Gastroesophageal sphincter (tissue), 4 donors: ENCODE data around the gene SLC7A6. TPM values are rescaled to one million over a fixed set of nuclear protein-coding genes. Genes with fewer than 3 reads are reported as not detected.

Source experiments
- ATAC-seq: fragments of 150-250 bp; one replicate; pipeline ENCODE4 v1.9.1; 2016; ENCODE audit warnings: mild to moderate bottlenecking, moderate library complexity
- H3K27ac ChIP-seq, 4 donors: fragments of 200-600 bp; sonication (generic) in 3 of 4; 1 replicate in 3 of 4; 2 replicates in 1 of 4; pipeline ENCODE4 v1.5.1; 2016 to 2019
- H3K27me3 ChIP-seq: fragments of 200-600 bp; sonication (generic); one replicate; pipeline ENCODE4 v1.5.1; 2019
- H3K36me3 ChIP-seq, 2 donors: fragments of 200-600 bp; sonication (generic); one replicate each; pipeline ENCODE4 v1.5.1; 2019; ENCODE audit warnings: control low read depth in 1 of 2
- H3K4me1 ChIP-seq, 3 donors: fragments of 200-600 bp; sonication (generic); 1 replicate in 2 of 3; 2 replicates in 1 of 3; pipeline ENCODE4 v1.5.1; 2016 to 2019; ENCODE audit warnings: control low read depth in 2 of 3
- H3K4me3 ChIP-seq, 2 donors: fragments of 200-600 bp; sonication (generic); one replicate each; pipeline ENCODE4 v1.5.1; 2019; ENCODE audit warnings: mild to moderate bottlenecking in 1 of 2, moderate library complexity in 1 of 2
- H3K9me3 ChIP-seq, 3 donors: fragments of 200-600 bp; sonication (generic); one replicate each; pipeline ENCODE4 v1.5.1; 2017 to 2019; ENCODE audit warnings: control low read depth in 2 of 3
- CTCF ChIP-seq, 4 experiments: fragments of 200-600 bp in 2 of 4; fragments of 450-650 bp in 2 of 4; sonication (generic) in 1 of 4; IDR thresholded peaks; one replicate each; pipeline ENCODE4 v1.5.1; 2017 to 2019; ENCODE audit warnings: antibody characterized with exemption in 4 of 4, mild to moderate bottlenecking in 2 of 4, moderate library complexity in 2 of 4
- EP300 ChIP-seq: sonication (generic); formaldehyde crosslinking; IDR thresholded peaks from one replicate; pipeline ENCODE4 v1.6.1; 2017; ENCODE audit warnings: antibody characterized with exemption, mild to moderate bottlenecking
- POLR2A ChIP-seq, 2 donors: fragments of 450-650 bp; IDR thresholded peaks; one replicate each; pipeline ENCODE4 v1.6.1; 2017; ENCODE audit warnings: antibody characterized with exemption in 2 of 2, mild to moderate bottlenecking in 2 of 2, moderate library complexity in 1 of 2
- POLR2AphosphoS5 ChIP-seq: sonication (generic); formaldehyde crosslinking; IDR thresholded peaks from one replicate; pipeline ENCODE4 v1.6.1; 2017; ENCODE audit warnings: antibody characterized with exemption
- WGBS, 2 donors: methylation state at CpG; one replicate each; pipeline ENCODE4 v1.1.5; 2018; ENCODE audit warnings: low coverage in 1 of 2; 5-methylcytosine and 5-hydroxymethylcytosine counted together
- total RNA-seq, 4 donors: library from RNA; depleted of rRNA; stranded (reverse); fragments of >200 nt; gene quantifications; one replicate each; pipeline ENCODE4 v1.1.0, GENCODE V29; 2016

SLC7A6 gene
- total RNA-seq, 4 donors from 2014 or later: 19.1 to 51.5 (median 33.7) TPM

GRCh38 chr16:68227850-68228553 is 36.3 kb upstream of the SLC7A6 start:
- H3K9me3 ChIP-seq: no peaks in the 10 kb centered on the region
- ATAC-seq: no peak
- no peak overlapping the region for H3K4me3 ChIP-seq
- H3K27me3 ChIP-seq: no peaks in the 10 kb centered on the region
- H3K36me3 ChIP-seq: peaks cover 0 to 48% of the 10 kb centered on the region in 2 donors
- WGBS, 2 donors: 53% methylated on average over 2 of the region's 2 CpGs; no CpG with 5 or more reads in 1 of the 2 donors
- TF ChIP-seq CTCF (IDR thresholded peaks at IDR 0.05) (no peak), POLR2AphosphoS5 (no peak), POLR2A (IDR thresholded peaks at IDR 0.05) (no peak), EP300 (no peak)
- H3K27ac ChIP-seq: no peak overlapping the region
- peaks cover 0 to 29% (median 5%) of the 10 kb centered on the region in 3 donors for H3K4me1 ChIP-seq

DNA sequence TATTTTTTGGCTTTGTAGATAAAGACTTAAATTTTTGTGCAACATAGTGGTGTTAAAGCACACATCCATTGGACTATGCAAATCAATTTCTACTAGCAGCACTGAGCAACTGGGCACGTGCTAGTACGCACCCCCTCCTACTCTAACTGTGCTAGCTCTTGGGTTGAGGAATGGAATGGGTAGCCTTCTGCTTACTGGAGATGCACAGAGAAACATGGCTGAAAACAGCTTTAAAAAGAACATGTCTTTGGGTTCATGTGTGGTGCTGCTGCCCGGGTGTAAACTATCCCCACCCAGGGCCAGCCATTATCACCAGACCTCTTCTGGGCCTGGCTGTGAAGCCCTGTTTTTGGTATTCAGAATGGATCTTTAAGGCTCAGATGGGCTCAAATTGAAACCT is 35.7 kb upstream of the SLC7A6 start:
- WGBS, 2 donors: 60 to 68% methylated on average over 1 to 3 of the region's 3 CpGs
- no peak for ATAC-seq
- peak overlapping the region in 1 of 4 donors; percentile 36 for H3K27ac ChIP-seq
- TF ChIP-seq POLR2A (IDR thresholded peaks at IDR 0.05) (no peak), CTCF (IDR thresholded peaks at IDR 0.05) (no peak), POLR2AphosphoS5 (no peak), EP300 (no peak)
- H3K4me3 ChIP-seq: no peak overlapping the region
- H3K9me3 ChIP-seq: no peaks in the 10 kb centered on the region
- peaks cover 0 to 48% of the 10 kb centered on the region in 2 donors for H3K36me3 ChIP-seq
- peaks cover 0 to 23% (median 5%) of the 10 kb centered on the region in 3 donors for H3K4me1 ChIP-seq
- H3K27me3 ChIP-seq: no peaks in the 10 kb centered on the region

DNA sequence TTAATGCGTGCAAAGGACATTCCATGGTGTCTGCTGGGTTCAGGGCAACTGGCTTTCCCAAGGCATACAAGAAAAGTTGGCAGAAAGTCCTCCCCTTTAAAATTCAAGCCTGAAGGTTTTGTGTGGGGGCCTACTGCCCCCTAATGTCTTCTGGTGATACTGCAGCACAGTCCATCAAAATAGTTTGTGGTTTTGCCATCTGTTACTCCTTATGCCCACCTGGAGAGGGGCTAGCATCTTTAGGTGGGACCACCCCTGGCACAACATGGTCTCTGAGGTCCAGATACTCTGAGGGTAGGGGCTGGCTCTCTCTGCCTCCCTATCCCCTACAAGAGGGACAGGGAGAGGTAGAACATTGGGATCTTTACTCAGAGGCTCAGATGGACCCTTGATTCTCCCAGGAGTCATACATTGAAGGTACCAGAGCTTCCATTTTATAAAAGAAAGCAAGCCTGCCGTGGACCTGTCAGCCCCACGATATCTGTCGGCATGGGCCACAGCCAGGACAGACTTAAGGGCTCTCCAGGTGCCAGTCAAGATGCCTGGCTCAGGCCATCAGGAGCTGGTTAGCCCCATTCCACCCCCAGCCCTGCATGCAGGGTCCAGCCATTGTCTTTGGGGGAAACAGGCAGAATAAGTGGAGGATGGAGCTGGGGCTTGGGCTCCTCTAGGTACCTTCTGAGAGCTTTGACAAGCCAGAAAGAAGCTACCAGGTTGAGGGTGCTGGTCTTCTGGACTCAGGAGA is 34.7 kb upstream of the SLC7A6 start:
- WGBS, 2 donors: 0 to 13% methylated on average over 1 of the region's 4 CpGs

GRCh38 chr16:68230176-68230571 is 34.2 kb upstream of the SLC7A6 start:
- WGBS, 2 donors: 100% methylated on average over 2 of the region's 9 CpGs; no CpG with 5 or more reads in 1 of the 2 donors
- TF ChIP-seq POLR2AphosphoS5 (no peak), EP300 (no peak)
- no peak for ATAC-seq

More for the DNA sequence above, 34.7 kb upstream of the SLC7A6 start:
- TF ChIP-seq CTCF (IDR thresholded peaks at IDR 0.05) (peak in 3 of 4 experiments; percentile 84 to 90 (median 87)), POLR2A (IDR thresholded peaks at IDR 0.05) (no peak)
- no peaks in the 10 kb centered on the region for H3K27me3 ChIP-seq
- H3K36me3 ChIP-seq: peaks cover 0 to 48% of the 10 kb centered on the region in 2 donors
- peaks cover 0 to 23% (median 5%) of the 10 kb centered on the region in 3 donors for H3K4me1 ChIP-seq
- ATAC-seq: peak; percentile 56
- H3K9me3 ChIP-seq: no peaks in the 10 kb centered on the region
- no peak overlapping the region for H3K4me3 ChIP-seq
- H3K27ac ChIP-seq: no peak overlapping the region

DNA sequence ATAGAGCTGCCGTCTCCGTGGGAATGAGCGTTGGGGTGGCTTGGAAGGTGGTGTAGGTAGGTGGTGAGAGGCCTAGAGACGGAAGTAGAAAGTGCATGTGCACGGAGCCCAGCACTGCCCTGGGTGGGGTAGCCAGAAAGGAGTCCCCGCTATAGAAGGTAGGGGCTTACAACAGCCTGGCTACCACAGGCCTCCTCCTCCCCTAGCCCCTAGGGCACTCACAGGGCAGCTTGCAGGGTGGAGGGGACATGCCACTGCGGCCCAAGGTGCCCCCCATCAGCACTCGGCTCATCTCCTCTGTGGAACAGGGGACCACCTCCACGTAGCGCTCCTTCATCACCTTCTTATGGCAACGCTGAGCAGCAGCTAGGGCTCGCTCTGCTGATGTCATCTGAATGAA is 33.4 kb upstream of the SLC7A6 start:
- peaks cover 0 to 48% of the 10 kb centered on the region in 2 donors for H3K36me3 ChIP-seq
- TF ChIP-seq CTCF (IDR thresholded peaks at IDR 0.05) (no peak), POLR2AphosphoS5 (no peak), EP300 (no peak), POLR2A (IDR thresholded peaks at IDR 0.05) (no peak)
- no peaks in the 10 kb centered on the region for H3K9me3 ChIP-seq
- peaks cover 0 to 34% (median 5%) of the 10 kb centered on the region in 3 donors for H3K4me1 ChIP-seq
- H3K27ac ChIP-seq: no peak overlapping the region
- H3K27me3 ChIP-seq: no peaks in the 10 kb centered on the region
- no peak for ATAC-seq
- no peak overlapping the region for H3K4me3 ChIP-seq
- 80 to 89% methylated on average over 2 to 10 of the region's 12 CpGs for WGBS, 2 donors

More at GRCh38 chr16:68230176-68230571, 34.2 kb upstream of the SLC7A6 start:
- H3K27me3 ChIP-seq: no peaks in the 10 kb centered on the region
- no peak overlapping the region for H3K27ac ChIP-seq
- no peaks in the 10 kb centered on the region for H3K9me3 ChIP-seq
- no peak overlapping the region for H3K4me3 ChIP-seq
- peaks cover 0 to 26% (median 5%) of the 10 kb centered on the region in 3 donors for H3K4me1 ChIP-seq
- H3K36me3 ChIP-seq: peaks cover 0 to 48% of the 10 kb centered on the region in 2 donors
